DMS79 (cell line): ENCODE results near the gene PTH2.
"Not testable (repeated sequence)": the region's sequence is repeated elsewhere in the genome, so short reads cannot be mapped to it uniquely, and the experiment has no call there.

Experiments used
- DNase-seq: peaks from one replicate; lab custom pipeline; 2025; lab: John Stamatoyannopoulos, UW

Gene PTH2

DNA sequence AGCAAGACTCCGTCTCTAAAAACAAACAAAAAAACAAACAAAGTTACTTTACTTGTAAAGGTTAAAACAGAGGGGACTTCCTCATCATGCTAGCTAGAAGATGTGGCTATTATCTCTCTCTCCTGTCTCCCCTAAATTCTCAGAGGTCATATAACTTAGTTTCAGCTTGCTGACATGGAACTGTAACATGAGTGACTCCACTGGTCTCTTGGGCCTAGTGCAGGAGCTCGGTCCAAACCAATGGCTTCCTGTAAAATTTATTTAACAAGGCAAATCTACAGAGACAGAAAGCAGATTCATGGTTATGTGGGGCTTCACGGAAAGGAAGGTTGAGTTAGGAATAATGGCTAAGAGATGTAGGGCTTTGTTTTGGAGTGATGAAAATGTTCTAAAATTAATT lies 44.7 kb downstream of the PTH2 start:
- DNase-seq = no peak

DNA sequence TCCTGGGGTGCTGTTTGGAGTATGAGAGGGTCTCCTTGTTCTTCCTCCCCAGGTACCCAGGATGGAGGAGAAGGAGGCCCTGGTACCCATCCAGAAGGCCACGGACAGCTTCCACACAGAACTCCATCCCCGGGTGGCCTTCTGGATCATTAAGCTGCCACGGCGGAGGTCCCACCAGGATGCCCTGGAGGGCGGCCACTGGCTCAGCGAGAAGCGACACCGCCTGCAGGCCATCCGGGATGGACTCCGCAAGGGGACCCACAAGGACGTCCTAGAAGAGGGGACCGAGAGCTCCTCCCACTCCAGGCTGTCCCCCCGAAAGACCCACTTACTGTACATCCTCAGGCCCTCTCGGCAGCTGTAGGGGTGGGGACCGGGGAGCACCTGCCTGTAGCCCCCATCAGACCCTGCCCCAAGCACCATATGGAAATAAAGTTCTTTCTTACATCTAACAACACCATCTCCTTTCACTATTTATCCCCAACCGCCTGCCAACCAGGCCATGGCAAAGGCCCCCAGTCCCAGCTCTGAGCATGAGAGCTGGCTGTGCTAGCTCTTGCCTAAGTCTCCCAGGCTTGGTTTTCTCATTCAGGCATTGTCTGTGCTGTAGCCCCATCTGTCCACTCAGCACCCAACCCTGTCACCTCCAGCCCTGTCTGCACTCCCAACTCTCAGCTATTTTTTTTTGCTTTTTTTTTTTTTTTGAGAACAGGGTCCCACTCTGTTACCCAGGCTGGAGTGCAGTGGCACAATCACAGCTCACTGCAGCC lies 48.4 kb downstream of the PTH2 start:
- no peak for DNase-seq

DNA sequence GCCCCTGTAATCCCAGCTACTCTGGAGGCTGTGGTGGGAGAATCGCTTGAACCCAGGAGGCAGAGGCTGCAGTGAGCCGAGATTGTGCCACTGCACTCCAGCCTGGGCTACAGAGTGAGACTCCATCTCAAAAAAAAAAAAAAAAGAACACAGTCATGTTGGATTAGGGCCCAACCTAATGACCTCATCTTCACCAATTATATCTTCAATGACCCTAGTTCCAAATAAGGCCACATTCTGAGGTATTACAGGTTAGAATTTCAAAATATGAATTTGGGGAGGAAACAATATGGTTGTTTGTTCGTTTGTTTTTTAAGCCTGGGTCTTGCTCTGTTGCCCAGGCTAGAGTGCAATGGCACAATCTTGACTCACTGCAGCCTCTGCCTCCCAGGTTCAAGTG lies 50.1 kb downstream of the PTH2 start:
- not testable (repeated sequence) for DNase-seq
